GM06990 (cell line): ENCODE data around the gene PAX2.

ENCODE experiments used
- DNase-seq: peaks from one replicate; pipeline ENCODE4 v3.0.0-alpha.2; 2011; ENCODE audit not compliant: insufficient read length; ENCODE audit errors: extremely low read depth
- H3K27me3 ChIP-seq: replicated peaks from 2 replicates; pipeline ENCODE4 v1.6.0; 2011; ENCODE audit warnings: low read length; ENCODE audit not compliant: control insufficient read depth, insufficient read depth
- H3K36me3 ChIP-seq: 2 replicates; pipeline ENCODE4 v1.5.1; 2011; ENCODE audit warnings: low read length; ENCODE audit not compliant: control insufficient read depth, insufficient read depth
- H3K4me3 ChIP-seq: replicated peaks from 2 replicates; pipeline ENCODE4 v1.5.1; 2011; ENCODE audit warnings: low read depth, mild to moderate bottlenecking, control low read depth, low read length
- TF ChIP-seq, protein P1 (sequence below): IDR thresholded peaks from 2 replicates; pipeline ENCODE4 v1.5.1; 2011; ENCODE audit warnings: low read length, control low read depth, mild to moderate bottlenecking, inconsistent platforms; ENCODE audit not compliant: insufficient read depth, poor library complexity, severe bottlenecking

PAX2 gene

DNA sequence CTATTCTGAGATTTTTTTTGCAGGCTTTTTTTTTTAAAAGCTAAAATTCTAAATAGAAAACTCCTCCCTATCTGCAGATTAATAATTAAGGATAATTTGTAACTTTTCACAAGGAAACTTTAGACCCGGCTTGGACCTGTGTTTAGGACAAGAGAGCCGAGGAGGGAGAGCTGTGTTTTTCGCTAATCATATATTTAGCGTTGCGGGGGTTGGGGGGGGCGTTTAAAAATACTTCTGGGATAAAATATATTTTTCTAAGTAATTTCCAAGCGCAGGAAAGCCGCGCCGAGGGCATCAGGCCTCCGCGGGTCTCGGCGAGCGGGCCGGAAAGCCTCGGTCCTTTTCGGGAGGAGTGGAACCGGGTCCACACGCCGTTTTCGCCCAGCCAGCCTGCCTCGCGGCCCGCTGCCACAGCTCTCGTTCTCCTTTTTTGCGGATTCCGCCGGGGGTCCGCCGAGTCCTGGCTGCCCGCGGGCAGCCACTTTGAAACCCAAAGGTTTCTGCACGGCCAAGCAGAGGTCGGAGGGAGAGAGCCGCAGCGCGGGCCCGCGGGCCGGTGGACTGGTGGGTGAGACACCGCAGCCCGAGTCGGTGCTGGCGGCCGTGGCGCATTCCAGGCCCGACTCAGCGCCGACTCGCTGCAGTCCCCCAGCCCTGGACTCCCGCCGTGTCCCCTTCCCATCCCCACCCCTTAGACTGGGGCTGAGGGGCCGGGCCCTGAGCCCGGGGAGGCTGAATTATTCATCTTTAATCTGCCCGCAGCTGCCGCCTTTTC is 2.3 kb downstream of the PAX2 start:
- Histone ChIP-seq H3K4me3 (no peak overlapping the region), H3K27me3 (peaks cover 3% of the 10 kb centered on the region), H3K36me3 (no peaks in the 10 kb centered on the region)
- TF ChIP-seq, protein P1, sequence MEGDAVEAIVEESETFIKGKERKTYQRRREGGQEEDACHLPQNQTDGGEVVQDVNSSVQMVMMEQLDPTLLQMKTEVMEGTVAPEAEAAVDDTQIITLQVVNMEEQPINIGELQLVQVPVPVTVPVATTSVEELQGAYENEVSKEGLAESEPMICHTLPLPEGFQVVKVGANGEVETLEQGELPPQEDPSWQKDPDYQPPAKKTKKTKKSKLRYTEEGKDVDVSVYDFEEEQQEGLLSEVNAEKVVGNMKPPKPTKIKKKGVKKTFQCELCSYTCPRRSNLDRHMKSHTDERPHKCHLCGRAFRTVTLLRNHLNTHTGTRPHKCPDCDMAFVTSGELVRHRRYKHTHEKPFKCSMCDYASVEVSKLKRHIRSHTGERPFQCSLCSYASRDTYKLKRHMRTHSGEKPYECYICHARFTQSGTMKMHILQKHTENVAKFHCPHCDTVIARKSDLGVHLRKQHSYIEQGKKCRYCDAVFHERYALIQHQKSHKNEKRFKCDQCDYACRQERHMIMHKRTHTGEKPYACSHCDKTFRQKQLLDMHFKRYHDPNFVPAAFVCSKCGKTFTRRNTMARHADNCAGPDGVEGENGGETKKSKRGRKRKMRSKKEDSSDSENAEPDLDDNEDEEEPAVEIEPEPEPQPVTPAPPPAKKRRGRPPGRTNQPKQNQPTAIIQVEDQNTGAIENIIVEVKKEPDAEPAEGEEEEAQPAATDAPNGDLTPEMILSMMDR: no peak
- DNase-seq: no peak

DNA sequence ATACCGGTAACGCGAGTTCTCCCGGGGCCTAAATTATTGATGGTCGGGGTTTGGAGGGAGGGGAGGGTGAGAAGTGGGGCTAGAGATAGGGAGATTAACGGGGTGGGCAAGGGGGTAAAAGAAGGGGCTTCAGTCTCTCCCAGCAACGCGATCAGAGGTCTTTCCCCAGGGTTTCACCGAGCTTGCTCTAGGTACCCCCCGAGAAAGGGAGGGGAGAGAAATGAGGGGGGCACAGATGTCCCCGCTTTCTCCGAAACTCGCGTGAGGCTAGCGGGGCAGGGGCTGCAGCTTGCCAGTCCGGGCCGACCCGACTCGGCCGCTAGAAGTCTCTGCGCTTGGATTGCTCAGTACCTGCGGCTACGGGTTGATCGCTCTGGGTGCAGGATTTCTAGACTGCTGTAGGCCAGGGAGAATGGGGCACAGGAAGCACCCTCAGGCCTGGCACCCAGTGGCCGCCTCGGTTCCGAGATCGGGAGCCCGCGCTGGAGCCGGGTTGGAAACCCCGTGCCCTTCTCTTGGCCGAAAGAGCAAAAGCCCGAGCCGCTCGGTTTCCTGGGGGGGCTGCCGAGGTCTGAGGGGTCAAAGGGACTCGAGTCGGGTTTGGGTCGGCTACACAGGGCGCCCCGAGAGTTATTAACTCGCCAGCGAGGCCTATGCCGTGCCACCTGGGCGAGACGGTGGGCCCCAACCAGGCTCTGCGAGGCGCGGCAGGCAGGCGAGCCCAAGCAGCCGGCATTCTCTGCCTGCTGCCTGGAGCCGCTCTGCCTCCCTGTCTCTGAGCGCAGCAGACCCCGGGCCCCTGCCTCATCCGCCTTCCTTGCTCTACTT is 3.1 kb downstream of the PAX2 start:
- Histone ChIP-seq H3K4me3 (no peak overlapping the region), H3K27me3 (peaks cover 3% of the 10 kb centered on the region), H3K36me3 (no peaks in the 10 kb centered on the region)
- TF ChIP-seq, protein P1: no peak
- no peak for DNase-seq

DNA sequence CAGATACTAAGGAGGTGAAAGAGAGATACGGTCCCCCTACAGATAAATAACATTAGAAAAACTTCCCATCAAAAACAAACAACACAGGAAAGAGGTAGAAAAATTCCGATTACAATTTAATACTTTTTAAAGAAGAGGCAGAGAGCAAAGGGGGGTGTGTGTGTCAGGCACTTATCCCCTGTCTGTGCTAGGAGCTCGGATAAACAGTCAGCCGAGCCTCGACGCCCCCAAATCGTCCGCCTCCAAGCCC is 3.6 kb downstream of the PAX2 start:
- TF ChIP-seq, protein P1: no peak
- Histone ChIP-seq H3K36me3 (no peaks in the 10 kb centered on the region), H3K27me3 (peaks cover 3% of the 10 kb centered on the region), H3K4me3 (no peak overlapping the region)
- DNase-seq: no peak

DNA sequence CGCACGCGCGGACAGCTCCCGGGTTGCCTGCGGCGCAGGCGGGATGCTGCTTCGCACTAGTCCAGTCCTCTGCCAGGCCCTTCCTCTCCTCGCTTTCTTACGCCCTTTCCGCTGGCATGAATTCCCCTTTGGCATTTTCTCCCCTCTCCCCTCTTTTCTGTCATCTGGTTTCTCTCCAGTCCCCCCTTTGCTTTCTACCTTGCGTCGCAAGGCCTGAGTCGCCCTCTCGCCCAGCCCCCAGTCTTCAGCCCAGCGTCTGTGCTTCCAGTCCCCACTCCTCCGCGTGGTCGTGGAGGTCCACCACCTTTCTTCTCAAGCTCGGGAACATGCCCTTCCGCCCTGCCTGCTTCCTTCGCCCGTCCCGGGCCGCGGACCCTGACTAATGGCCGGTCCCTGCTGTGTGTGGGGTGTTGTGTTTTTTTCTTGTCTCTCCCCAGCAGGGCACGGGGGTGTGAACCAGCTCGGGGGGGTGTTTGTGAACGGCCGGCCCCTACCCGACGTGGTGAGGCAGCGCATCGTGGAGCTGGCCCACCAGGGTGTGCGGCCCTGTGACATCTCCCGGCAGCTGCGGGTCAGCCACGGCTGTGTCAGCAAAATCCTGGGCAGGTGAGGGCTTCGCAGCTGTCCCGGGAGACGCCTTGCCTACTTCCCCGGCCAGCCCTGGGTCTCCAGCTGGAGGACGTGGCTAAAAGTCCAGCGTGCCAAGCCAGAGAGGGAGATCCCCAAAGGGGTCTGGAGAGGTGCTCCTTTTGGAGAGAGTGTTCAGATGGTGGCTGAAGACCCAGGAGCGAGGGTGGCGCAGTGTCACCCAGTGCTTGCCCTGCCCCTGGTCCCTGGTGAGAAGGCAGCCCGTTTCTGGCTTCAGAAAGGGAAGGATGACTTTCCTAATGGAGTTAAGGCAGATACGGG is 4.2 kb downstream of the PAX2 start:
- no peak for DNase-seq
- no peak overlapping the region for H3K4me3 ChIP-seq
- H3K36me3 ChIP-seq: no peaks in the 10 kb centered on the region
- TF ChIP-seq, protein P1: no peak
- H3K27me3 ChIP-seq: peaks cover 3% of the 10 kb centered on the region

DNA sequence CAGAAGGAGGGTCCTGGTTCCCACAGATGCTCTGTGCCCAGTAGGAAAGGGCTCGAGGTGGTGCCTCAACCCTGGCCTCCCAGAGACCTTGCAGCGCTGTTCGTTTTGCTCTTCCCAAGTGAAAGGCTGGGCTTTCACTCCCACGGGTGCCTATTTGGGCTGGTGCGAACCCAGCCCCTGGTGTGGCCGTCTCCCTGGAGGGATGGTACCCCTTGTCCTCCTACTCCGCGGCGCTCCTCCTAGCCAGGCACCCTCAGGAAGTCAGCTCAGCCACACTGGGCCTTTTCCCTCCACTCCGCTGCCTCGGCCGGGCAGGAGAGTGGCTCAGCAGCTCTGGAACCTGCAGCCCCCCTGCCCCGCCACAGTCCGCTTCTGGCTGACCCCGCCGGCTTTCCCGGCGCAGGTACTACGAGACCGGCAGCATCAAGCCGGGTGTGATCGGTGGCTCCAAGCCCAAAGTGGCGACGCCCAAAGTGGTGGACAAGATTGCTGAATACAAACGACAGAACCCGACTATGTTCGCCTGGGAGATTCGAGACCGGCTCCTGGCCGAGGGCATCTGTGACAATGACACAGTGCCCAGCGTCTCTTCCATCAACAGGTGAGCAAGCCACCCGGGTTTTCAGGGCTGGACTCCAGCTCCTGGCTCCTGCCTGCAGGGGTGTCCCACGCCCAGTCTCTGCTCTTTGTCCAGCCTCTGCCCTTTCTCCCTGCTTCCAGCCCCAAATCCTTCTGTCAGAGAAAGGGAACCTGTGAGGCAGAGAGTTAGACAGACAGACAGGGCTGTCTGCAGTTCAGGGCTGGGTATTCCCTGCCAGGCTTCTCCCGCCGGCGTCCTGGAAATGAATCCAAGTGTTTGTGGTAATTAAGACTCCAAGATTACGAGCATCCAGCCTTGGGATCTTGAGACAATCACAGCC is 5.2 kb downstream of the PAX2 start:
- Histone ChIP-seq H3K36me3 (no peaks in the 10 kb centered on the region), H3K27me3 (peaks cover 3% of the 10 kb centered on the region), H3K4me3 (no peak overlapping the region)
- TF ChIP-seq, protein P1: no peak
- DNase-seq: no peak
